ENCODE data around the gene SMAD2. TPM values are rescaled to one million over a fixed set of nuclear protein-coding genes. Genes with fewer than 3 reads are reported as not detected.

The SMAD2 gene
- total RNA-seq, 1 experiment from 2014 or later: 167 TPM

- POLR2A ChIA-PET: no interaction called here
- no peak for TF ChIP-seq CTCF (IDR thresholded peaks at IDR 0.05; ENCODE audit: unreplicated experiment)
- Mint-ChIP-seq H3K27me3 (ENCODE audit: insufficient read depth, unreplicated experiment) (no peaks in the 10 kb centered on the region), H3K9me3 (ENCODE audit: unreplicated experiment) (no peaks in the 10 kb centered on the region), H3K4me1 (ENCODE audit: insufficient read depth, unreplicated experiment) (no peaks in the 10 kb centered on the region), H3K36me3 (ENCODE audit: insufficient read depth, unreplicated experiment) (peaks cover 23% of the 10 kb centered on the region), H3K4me3 (ENCODE audit: unreplicated experiment) (no peak overlapping the region), H3K27ac (ENCODE audit: low read depth, unreplicated experiment) (no peak overlapping the region)
- CTCF ChIA-PET: interaction anchor here (0.6 kb wide), 1 partner anchor 112 kb away, joined by 3 read pairs; no protein-coding TSS in a partner anchor
- DNase-seq (ENCODE audit: unreplicated experiment): no peak
- intact Hi-C loops (cut with micrococcal nuclease): no loop called here
- BruUV-seq (replicated peaks): no TSS peak
Observed at GRCh38 chr18:47817795-47818077, 112.7 kb downstream of the SMAD2 start.

- intact Hi-C loops (cut with micrococcal nuclease): no loop called here
- no peak for TF ChIP-seq CTCF (IDR thresholded peaks at IDR 0.05; ENCODE audit: unreplicated experiment)
- no peak for DNase-seq (ENCODE audit: unreplicated experiment)
- H3K4me3 Mint-ChIP-seq (ENCODE audit: unreplicated experiment): no peak overlapping the region
- BruUV-seq (replicated peaks): no TSS peak
- no peaks in the 10 kb centered on the region for H3K9me3 Mint-ChIP-seq (ENCODE audit: unreplicated experiment)
- peaks cover 23% of the 10 kb centered on the region for H3K36me3 Mint-ChIP-seq (ENCODE audit: insufficient read depth, unreplicated experiment)
- no peaks in the 10 kb centered on the region for H3K27me3 Mint-ChIP-seq (ENCODE audit: insufficient read depth, unreplicated experiment)
- CTCF ChIA-PET: no interaction called here
- no peaks in the 10 kb centered on the region for H3K4me1 Mint-ChIP-seq (ENCODE audit: insufficient read depth, unreplicated experiment)
- no peak overlapping the region for H3K27ac Mint-ChIP-seq (ENCODE audit: low read depth, unreplicated experiment)
- POLR2A ChIA-PET: no interaction called here
Observed at GRCh38 chr18:47817017-47817794, 113.3 kb downstream of the SMAD2 start.

GRCh38 chr18:47815486-47816270 lies 114.8 kb downstream of the SMAD2 start:
- BruUV-seq (replicated peaks): no TSS peak

More at GRCh38 chr18:47815486-47816270, 114.8 kb downstream of the SMAD2 start:
- peaks cover 17% of the 10 kb centered on the region for H3K36me3 Mint-ChIP-seq (ENCODE audit: insufficient read depth, unreplicated experiment)
- H3K4me1 Mint-ChIP-seq (ENCODE audit: insufficient read depth, unreplicated experiment): no peaks in the 10 kb centered on the region
- H3K27me3 Mint-ChIP-seq (ENCODE audit: insufficient read depth, unreplicated experiment): no peaks in the 10 kb centered on the region
- no peak overlapping the region for H3K4me3 Mint-ChIP-seq (ENCODE audit: unreplicated experiment)
- TF ChIP-seq CTCF (IDR thresholded peaks at IDR 0.05; ENCODE audit: unreplicated experiment): no peak
- ChIA-PET POLR2A (interaction anchor here (0.6 to 1.1 kb wide), 3 partner anchors 25 to 601 kb away, joined by 3 to 4 read pairs (median 4); no protein-coding TSS in a partner anchor), CTCF (interaction anchor here (0.5 to 0.6 kb wide), 2 partner anchors 630 to 1199 kb away, joined by 3 read pairs; no protein-coding TSS in a partner anchor)
- intact Hi-C loops (cut with micrococcal nuclease): no loop called here
- no peaks in the 10 kb centered on the region for H3K9me3 Mint-ChIP-seq (ENCODE audit: unreplicated experiment)
- no peak for DNase-seq (ENCODE audit: unreplicated experiment)
- H3K27ac Mint-ChIP-seq (ENCODE audit: low read depth, unreplicated experiment): no peak overlapping the region
